SK-N-SH (cell line): ENCODE measurements around the gene TMPRSS15.

ENCODE experiments used
- CTCF ChIP-seq: fragments of 200-600 bp; sonication (generic); IDR thresholded peaks from 2 replicates; pipeline ENCODE4 v1.6.1; 2017; ENCODE audit warnings: antibody characterized with exemption, mild to moderate bottlenecking, moderate library complexity
- EP300 ChIP-seq, 2 experiments: IDR thresholded peaks; 2 replicates each; pipeline versions ENCODE4 v1.4.0 to v1.6.1; 2012; ENCODE audit warnings: borderline replicate concordance in 1 of 2, low read depth in 1 of 2, low read length in 1 of 2
- EZH2phosphoT487 ChIP-seq: fragments of 200-600 bp; sonication (generic); IDR thresholded peaks from 2 replicates; pipeline ENCODE4 v1.6.1; 2017; ENCODE audit warnings: low read depth, mixed run types, mild to moderate bottlenecking, antibody characterized with exemption, moderate library complexity, borderline replicate concordance
- FOSL2 ChIP-seq: IDR thresholded peaks from 2 replicates; pipeline ENCODE4 v1.4.0; 2012; ENCODE audit warnings: low read depth, mild to moderate bottlenecking, moderate library complexity, borderline replicate concordance
- FOXJ3 ChIP-seq: sonication (generic); formaldehyde crosslinking; IDR thresholded peaks from 2 replicates; pipeline ENCODE4 v1.5.1; 2020; ENCODE audit warnings: mild to moderate bottlenecking, missing genetic modification reagents
- GABPA ChIP-seq: IDR thresholded peaks from 2 replicates; pipeline ENCODE4 v1.4.0; 2012; ENCODE audit warnings: low read depth, mild to moderate bottlenecking
- GATA2 ChIP-seq: sonication (generic); formaldehyde crosslinking; IDR thresholded peaks from 2 replicates; pipeline ENCODE4 v1.5.0; 2020; ENCODE audit warnings: mild to moderate bottlenecking, missing genetic modification reagents
- JUND ChIP-seq: IDR thresholded peaks from 2 replicates; pipeline ENCODE4 v1.4.0; 2012
- MXI1 ChIP-seq: IDR thresholded peaks from 2 replicates; pipeline ENCODE4 v1.6.1; 2012; ENCODE audit warnings: mild to moderate bottlenecking, low read depth, low read length, improper control_type of control experiment
- NFIC ChIP-seq: IDR thresholded peaks from 2 replicates; pipeline ENCODE4 v1.4.0; 2012; ENCODE audit warnings: borderline replicate concordance
- NRF1 ChIP-seq: IDR thresholded peaks from 2 replicates; pipeline ENCODE4 v1.6.1; 2012; ENCODE audit warnings: low read depth, mild to moderate bottlenecking, low read length
- POLR2AphosphoS5 ChIP-seq: IDR thresholded peaks from 2 replicates; pipeline ENCODE4 v1.6.1; 2012; ENCODE audit warnings: low read depth, low read length
- RAD21 ChIP-seq: IDR thresholded peaks from 2 replicates; pipeline ENCODE4 v1.6.1; 2012; ENCODE audit warnings: mild to moderate bottlenecking, low read length
- TAF1 ChIP-seq: IDR thresholded peaks from 2 replicates; pipeline ENCODE4 v1.6.1; 2012; ENCODE audit warnings: low read depth, mild to moderate bottlenecking, low read length, moderate library complexity, borderline replicate concordance

DNA sequence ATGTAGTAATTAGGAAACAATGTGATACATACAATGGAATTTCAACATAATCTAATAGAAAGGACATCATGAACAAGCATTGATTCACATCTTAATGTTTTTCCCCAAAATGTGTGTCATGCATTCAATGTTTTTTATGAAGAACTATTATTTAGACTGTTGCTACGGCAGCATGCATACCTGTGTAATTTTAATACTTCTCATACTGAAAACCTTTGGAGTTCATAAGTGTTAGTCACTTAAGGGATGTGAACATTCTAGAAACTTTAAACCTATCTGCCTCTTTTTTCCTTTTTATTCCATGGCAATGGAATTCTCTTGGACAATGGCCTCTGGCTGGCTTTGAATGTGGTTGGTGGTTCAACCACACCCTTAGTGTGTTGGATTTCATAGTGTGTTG is 48.6 kb downstream of the TMPRSS15 start:
- TF ChIP-seq CTCF (no peak), POLR2AphosphoS5 (no peak), FOSL2 (no peak), RAD21 (no peak), EP300 (IDR thresholded peaks at IDR 0.05; ENCODE audit: borderline replicate concordance in 1 of 2, low read depth in 1 of 2, low read length in 1 of 2) (no peak), GABPA (no peak), EZH2phosphoT487 (no peak), FOXJ3 (CRISPR knock-in tag) (no peak), TAF1 (no peak), MXI1 (no peak), JUND (no peak), NRF1 (no peak), NFIC (no peak), GATA2 (CRISPR knock-in tag) (no peak)
